Activated T-helper 9 cell treated with anti-CD3 and anti-CD28 coated beads, Interleukin-2, amount 50 U/mL, for 16 hours (primary cell): ENCODE results near the gene SIK3.
"Not testable (repeated sequence)": the region's sequence is repeated elsewhere in the genome, so short reads cannot be mapped to it uniquely, and the experiment has no call there.

Experiments
- DNase-seq: peaks from one replicate; pipeline ENCODE4 v3.0.0-alpha.2; 2020; ENCODE audit warnings: low read depth

SIK3 gene

GRCh38 chr11:117045956-117046355, 52.3 kb downstream of the SIK3 start:
- DNase-seq: no peak

- DNase-seq: no peak
These were observed 53.0 kb downstream of the SIK3 start for GRCh38 chr11:117045196-117045595.

DNA sequence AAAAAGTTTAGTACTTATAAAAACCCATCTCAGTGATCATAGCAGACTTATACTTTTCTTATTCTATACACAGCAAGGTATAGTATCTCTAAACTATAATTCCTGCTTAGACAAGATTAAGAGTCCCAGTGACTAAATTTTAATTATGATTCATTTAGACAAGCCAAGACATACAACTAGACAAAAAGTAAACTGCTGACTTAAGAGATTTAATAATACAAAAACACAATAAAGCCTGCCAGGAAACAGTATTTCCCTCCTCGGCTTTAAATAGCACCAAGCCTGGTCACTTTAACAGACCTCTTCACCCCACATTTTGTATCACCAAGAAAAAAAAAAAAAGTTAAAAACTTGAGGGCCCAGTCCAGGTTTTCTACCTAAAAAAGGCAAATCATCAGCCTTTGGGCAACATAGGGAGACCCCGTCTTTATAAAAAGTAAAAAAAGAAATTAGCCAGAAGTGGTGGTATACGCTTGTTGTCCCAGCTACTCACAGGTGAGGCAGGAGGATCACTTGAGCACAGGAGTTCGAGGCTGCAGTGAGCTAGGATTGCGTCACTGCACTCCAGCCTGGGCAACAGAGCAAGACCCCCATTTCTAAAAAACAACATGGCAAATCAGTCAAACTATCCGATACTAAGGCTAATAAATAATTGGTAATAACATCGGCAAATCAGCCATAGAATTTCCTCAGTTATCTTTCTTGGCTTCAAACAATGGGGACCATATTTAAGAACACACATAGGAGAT, 53.8 kb downstream of the SIK3 start:
- DNase-seq: no peak

GRCh38 chr11:117042689-117043088, 55.5 kb downstream of the SIK3 start:
- DNase-seq: no peak

DNA sequence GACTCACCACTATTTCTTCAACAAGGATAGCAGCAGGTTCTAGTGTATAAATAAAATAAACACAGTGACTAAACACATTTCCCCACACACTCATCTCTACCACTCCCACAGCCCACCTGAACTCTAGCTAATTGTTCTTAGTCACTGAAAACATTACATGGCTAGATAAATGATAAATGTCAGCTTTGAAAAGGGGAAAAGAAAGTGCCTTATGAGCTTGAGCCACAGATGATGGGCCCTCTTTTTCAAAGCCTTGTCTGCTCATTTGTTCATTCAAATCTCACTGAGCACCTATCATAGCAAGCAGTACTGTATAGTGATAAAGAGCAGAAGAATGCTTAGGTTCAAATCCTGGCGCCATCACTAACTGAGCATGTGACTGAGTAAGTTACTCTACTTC, 58.3 kb downstream of the SIK3 start:
- DNase-seq: no peak

GRCh38 chr11:117039270-117039669, 59.0 kb downstream of the SIK3 start:
- DNase-seq: no peak

DNA sequence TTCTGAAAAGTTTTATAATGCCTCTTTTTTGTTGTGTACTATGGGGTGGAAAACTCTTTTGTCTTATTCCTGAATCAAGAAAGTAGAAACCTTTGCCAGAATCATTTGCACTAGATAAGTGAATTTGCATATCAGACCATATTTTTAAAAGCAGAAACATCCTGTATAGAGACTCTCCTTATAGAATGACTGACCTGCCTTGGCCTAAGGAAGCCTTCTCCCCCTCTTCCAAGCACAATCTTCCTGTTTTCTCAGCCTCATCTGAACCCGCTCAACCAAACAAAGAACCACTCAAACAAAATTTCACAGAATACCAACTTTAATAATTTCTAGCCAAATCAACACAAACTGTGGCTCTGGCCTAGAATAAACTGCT, 60.3 kb downstream of the SIK3 start:
- no peak for DNase-seq

- no peak for DNase-seq
These were observed 60.8 kb downstream of the SIK3 start for GRCh38 chr11:117037279-117037974.

DNA sequence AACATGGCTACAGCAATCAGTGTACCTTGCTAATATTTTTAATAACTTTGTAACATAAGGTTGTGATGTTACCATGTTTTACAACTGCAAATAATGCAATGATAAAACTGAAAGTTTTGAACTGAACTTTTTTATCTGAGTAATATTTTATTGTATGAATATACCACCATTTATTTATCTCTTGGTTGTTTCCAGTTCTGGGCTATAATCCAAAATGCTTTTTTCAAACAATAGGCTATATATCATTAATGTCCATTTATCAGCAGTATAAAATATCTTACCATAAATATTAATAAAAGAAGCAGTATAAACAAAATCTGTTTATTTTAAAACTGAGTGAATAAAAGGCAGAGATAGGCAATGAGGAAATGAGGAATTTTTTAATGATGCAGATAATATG, 63.3 kb downstream of the SIK3 start:
- DNase-seq: no peak

- DNase-seq: no peak
These were observed 71.5 kb downstream of the SIK3 start for GRCh38 chr11:117026593-117027330.

GRCh38 chr11:117023707-117024106, 74.5 kb downstream of the SIK3 start:
- DNase-seq: not testable (repeated sequence)

- no peak for DNase-seq
These were observed 75.0 kb downstream of the SIK3 start for GRCh38 chr11:117023178-117023577.

DNA sequence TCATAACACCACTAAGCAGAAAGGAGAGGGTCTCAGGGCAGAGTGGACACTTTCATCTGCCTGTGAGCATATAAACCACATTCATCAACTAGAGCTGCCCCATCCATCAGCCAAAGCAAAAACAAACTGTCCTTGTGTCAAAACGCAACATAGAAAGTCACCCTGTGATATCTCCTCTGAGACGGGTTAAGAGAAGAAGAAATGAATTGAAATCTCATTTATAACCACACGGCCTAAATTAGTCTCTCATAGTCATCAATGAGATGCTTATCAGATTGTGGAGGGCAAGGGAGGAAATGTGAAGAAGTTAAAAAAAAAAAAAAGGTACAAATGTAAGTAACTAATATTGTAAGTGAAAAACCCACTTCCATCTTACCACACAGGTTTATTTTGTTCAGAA, 75.7 kb downstream of the SIK3 start:
- DNase-seq: no peak

- DNase-seq: no peak
These were observed 77.2 kb downstream of the SIK3 start for GRCh38 chr11:117020869-117021564.

- DNase-seq: no peak
These were observed 77.9 kb downstream of the SIK3 start for GRCh38 chr11:117020287-117020686.

- no peak for DNase-seq
These were observed 78.4 kb downstream of the SIK3 start for GRCh38 chr11:117019871-117020270.

DNA sequence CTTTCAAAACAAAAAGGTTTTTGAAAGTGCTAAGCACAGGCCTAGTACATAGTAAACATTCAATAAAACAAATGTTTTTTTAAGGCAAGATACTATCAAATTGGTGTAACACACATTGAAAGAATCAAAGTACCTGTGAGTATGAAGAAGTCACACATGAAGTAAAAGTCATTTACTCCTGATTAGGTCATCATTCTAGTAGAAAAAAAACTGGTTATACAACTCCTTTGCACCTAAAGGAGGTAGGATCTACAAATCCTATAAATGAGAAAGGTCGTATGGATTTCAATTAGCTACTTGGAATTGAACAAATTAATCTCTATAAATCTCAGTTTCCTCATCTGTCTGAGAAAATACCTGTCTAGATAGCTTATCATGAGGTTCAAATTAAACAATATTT, 80.8 kb downstream of the SIK3 start:
- no peak for DNase-seq

DNA sequence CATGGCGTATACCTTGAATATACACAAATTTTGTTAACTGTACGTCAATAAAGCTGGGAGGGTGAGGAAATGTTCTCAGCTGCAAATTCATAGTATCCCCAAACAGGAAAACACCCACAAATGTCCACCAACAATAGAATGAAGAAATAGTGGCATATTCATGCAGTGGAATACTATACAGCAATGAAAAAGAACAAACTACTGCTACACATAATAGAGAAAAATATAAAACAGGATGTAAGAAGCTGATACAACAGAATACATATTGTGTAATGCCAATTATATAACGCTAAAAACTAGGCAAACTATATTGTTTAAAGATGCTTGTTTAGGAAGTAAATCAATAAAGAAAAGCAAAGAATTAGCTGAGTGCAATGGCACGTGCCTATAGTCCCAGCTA, 81.5 kb downstream of the SIK3 start:
- DNase-seq: no peak

DNA sequence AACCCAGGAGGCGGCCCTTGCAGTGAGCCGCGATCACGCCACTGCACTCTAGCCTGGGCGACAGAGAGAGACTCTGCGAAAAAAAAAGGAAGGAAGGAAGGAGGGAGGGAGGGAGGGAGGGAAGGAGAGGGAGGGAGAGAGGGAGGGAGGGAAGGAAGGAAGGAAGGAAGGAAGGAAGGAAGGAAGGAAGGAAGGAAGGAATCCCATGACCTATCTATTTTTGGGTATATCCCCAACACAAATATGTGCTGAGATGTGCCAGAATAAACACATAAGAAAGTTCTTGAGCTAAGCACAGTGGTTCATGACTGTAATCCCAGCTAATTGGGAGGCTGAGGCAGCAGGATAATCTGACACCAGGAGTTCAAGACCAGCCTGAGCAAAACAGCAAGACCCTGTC, 82.0 kb downstream of the SIK3 start:
- no peak for DNase-seq

- DNase-seq: no peak
These were observed 86.7 kb downstream of the SIK3 start for GRCh38 chr11:117011541-117011898.

- DNase-seq: no peak
These were observed 87.3 kb downstream of the SIK3 start for GRCh38 chr11:117010808-117011540.
